ENCODE data around the gene ZNF419.
"Not testable (repeated sequence)": the region's sequence is repeated elsewhere in the genome, so short reads cannot be mapped to it uniquely, and the experiment has no call there.

Gene ZNF419

DNA sequence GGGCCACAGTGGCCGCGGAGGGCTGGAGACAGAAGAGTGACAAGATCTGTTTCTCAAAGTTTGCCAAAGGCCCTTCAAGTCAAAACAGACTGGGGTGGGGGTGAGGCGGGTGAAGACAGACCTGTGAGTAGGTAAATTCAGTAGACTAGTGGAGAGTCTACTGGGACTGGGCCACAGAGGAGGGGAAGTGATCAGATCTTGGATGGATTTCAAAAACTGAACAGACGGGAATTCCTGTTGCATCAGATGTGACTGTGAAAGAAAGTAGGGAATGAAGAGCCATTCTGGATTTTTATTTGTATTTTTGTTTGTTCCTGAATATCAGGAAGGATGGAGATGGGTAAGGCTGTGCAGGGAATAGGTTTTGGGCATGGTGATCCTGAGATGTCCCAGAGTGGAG lies 12.8 kb downstream of the ZNF419 start:
- Mint-ChIP-seq H3K36me3 (ENCODE audit: low read depth) (peaks cover 50% of the 10 kb centered on the region), H3K4me1 (ENCODE audit: low read depth) (peaks cover 16% of the 10 kb centered on the region), H3K4me3 (peak overlapping the region; percentile 84), H3K27ac (peak overlapping the region; percentile 73), H3K9me3 (peaks cover 67% of the 10 kb centered on the region)
- not testable (repeated sequence) for H3K27me3 Mint-ChIP-seq (ENCODE audit: low read depth)

DNA sequence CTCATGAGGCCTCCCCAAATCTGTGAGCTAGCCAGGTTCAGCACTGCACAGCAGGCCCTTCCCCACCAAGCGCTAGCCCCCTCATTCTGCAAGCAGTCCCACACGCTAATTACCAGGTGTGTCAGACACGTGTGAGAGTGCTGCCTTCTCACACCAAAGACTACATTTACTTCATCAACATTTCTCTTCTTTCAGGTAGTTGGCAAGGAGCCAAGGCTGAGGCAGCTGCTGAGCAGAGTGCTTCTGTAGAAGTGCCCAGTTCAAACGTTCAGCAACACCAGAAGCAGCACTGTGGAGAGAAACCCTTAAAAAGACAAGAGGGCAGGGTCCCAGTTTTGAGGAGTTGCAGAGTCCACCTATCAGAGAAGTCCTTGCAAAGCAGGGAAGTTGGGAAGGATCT lies 18.6 kb downstream of the ZNF419 start:
- Mint-ChIP-seq H3K4me1 (ENCODE audit: low read depth) (peaks cover 2% of the 10 kb centered on the region), H3K27ac (no peak overlapping the region), H3K4me3 (no peak overlapping the region), H3K27me3 (ENCODE audit: low read depth) (no peaks in the 10 kb centered on the region), H3K36me3 (ENCODE audit: low read depth) (peaks cover 67% of the 10 kb centered on the region), H3K9me3 (peaks cover 69% of the 10 kb centered on the region)

DNA sequence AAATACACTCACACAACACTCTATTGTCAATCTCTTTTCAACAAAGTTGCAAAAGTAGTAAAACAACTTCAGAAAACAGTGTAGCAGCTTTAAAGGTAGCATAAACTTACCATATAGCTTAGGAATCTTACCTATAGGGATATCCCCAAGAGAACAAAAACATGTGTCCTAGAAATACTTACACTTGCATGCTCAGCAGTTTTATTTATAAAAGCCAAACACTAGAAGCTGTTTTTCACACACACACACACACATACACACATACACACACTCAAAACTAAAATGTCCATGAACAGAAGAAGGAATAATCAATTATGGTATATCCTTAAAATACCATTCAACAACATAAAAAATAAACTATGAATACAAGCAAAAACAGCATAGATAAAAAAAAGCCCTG lies 23.9 kb downstream of the ZNF419 start:
- H3K4me1 Mint-ChIP-seq (ENCODE audit: low read depth) = no peaks in the 10 kb centered on the region
- H3K27ac Mint-ChIP-seq = no peak overlapping the region
- H3K9me3 Mint-ChIP-seq = peaks cover 71% of the 10 kb centered on the region
- H3K27me3 Mint-ChIP-seq (ENCODE audit: low read depth) = no peaks in the 10 kb centered on the region
- H3K4me3 Mint-ChIP-seq = no peak overlapping the region
- peaks cover 47% of the 10 kb centered on the region for H3K36me3 Mint-ChIP-seq (ENCODE audit: low read depth)

DNA sequence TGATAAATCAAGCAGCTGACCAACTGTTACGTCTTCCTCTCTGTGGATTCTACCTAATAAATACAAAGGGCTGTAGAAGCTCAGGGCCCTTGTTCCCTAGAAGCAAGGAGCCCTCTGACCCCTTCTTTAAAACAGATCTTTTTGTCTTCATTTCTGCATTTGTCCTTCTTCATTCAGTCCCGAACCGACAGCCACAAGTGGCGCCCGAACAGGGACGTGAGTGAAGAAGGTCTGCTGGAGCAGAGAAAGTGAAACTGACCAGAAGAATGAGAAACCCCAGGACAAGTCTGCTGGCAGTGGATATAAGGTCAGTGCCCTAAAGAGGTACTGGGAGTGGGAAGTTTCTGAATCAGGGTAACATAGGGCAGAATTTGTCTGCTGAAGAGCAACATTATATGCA lies 25.3 kb downstream of the ZNF419 start:
- Mint-ChIP-seq H3K36me3 (ENCODE audit: low read depth) (peaks cover 40% of the 10 kb centered on the region), H3K9me3 (peaks cover 68% of the 10 kb centered on the region), H3K27ac (no peak overlapping the region), H3K4me1 (ENCODE audit: low read depth) (no peaks in the 10 kb centered on the region), H3K27me3 (ENCODE audit: low read depth) (no peaks in the 10 kb centered on the region), H3K4me3 (no peak overlapping the region)

DNA sequence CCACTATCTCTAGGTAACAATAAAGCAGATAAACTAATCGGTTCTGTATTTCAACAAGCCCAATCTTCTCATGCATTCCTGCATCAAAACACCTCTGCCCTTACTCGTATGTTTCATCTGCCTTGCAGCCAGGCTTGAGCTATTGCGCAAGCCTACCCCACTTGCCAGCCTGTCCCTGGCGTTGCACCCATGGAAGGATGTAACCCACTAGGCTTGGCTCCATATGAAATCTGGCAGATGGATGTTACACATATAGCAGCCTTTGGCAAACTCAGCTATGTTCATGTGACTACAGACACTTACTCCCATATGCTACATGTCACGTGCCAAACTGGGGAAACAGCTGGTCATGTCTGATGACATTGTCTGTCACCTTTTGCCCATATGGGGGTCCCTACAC lies 27.7 kb downstream of the ZNF419 start:
- Mint-ChIP-seq H3K36me3 (ENCODE audit: low read depth) (peaks cover 25% of the 10 kb centered on the region), H3K27ac (no peak overlapping the region), H3K4me3 (no peak overlapping the region), H3K9me3 (peaks cover 59% of the 10 kb centered on the region), H3K4me1 (ENCODE audit: low read depth) (no peaks in the 10 kb centered on the region), H3K27me3 (ENCODE audit: low read depth) (no peaks in the 10 kb centered on the region)

DNA sequence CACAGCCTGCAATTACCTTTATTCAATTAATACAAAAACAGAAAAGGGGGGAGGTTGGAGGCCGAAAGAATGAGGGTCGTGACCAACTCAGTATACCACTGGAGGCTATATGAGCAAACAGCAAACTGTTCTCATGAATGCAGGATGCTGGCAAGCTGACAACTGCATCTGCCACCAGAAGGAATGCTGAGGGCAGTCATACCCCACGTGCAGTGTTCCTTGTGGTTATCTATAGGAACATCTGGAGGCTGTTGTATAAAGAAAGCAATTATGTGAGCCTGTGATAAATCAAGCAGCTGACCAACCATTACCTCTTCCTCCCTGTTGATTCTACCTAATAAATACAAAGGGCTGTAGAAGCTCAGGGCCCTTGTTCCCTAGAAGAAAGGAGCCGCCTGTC lies 30.5 kb downstream of the ZNF419 start:
- not testable (repeated sequence) for H3K27ac Mint-ChIP-seq; H3K4me1 Mint-ChIP-seq (ENCODE audit: low read depth); H3K27me3 Mint-ChIP-seq (ENCODE audit: low read depth); H3K4me3 Mint-ChIP-seq
- Mint-ChIP-seq H3K36me3 (ENCODE audit: low read depth) (peaks cover 19% of the 10 kb centered on the region), H3K9me3 (peaks cover 58% of the 10 kb centered on the region)

DNA sequence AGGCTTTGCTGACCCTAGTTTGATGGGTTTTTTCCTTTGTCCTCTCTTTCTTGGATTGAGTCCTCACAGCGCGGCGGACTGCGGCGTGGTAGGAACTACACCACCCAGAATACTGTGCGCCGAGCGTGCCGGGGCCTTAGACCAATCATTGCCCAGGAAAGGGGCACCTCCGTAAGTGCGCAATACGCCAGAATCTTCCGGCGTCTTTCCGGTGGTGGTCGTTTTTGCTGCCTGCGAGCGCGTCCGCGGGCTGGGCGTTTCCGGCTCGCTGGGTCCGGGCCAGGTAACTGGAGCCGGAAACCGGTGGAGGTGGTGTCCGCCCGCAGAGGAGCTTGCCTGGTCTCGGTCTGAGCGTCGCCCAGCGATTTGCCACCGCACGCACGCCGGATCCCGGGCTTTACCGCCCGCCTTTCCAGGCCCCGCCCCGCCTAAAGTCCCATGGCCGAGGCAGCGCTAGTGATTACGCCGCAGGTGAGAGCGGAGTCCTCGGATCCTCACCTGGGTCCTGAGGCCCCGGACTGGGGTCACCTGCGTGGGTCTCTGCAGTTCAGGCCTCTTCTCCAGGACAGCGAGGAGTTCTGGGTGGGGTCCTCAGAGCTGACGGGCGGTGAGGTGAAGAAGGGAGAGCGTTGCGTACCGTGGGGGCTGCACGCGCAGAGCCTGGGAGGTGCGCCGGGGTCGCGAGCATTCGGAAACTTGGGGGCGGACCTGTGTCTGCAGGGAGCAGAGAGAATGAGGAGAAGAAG lies 39.8 kb downstream of the ZNF419 start, which contains the start of gene ZNF549:
Gene ZNF549, plus strand, starts transcription at position 221 of the 746 bp plus-strand sequence. Its CDS starts 218 bp downstream, at position 439.
- H3K36me3 Mint-ChIP-seq (ENCODE audit: low read depth) = peaks cover 29% of the 10 kb centered on the region
- H3K4me3 Mint-ChIP-seq = peak within 1 kb of the TSS; percentile 94
- peaks cover 71% of the 10 kb centered on the region for H3K9me3 Mint-ChIP-seq
- no peaks in the 10 kb centered on the region for H3K27me3 Mint-ChIP-seq (ENCODE audit: low read depth)
- peak within 1 kb of the TSS; percentile 67 for H3K27ac Mint-ChIP-seq
- peaks cover 17% of the 10 kb centered on the region for H3K4me1 Mint-ChIP-seq (ENCODE audit: low read depth)

DNA sequence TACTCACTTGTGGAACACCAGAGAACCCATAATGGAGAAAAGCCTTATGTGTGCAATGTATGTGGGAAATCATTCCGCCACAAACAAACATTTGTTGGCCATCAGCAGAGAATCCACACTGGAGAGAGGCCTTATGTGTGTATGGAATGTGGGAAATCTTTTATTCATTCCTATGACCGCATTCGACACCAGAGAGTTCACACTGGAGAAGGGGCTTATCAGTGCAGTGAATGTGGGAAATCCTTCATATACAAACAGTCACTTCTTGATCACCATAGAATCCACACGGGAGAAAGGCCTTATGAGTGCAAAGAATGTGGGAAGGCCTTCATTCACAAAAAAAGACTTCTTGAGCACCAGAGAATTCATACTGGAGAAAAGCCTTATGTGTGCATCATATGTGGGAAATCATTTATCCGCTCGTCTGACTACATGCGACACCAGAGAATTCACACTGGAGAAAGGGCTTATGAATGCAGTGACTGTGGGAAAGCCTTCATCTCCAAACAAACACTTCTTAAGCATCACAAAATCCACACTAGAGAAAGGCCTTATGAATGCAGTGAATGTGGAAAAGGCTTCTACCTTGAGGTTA lies 50.5 kb downstream of the ZNF419 start:
- Mint-ChIP-seq H3K4me1 (ENCODE audit: low read depth) (no peaks in the 10 kb centered on the region), H3K4me3 (no peak overlapping the region), H3K9me3 (peaks cover 92% of the 10 kb centered on the region), H3K27me3 (ENCODE audit: low read depth) (no peaks in the 10 kb centered on the region), H3K36me3 (ENCODE audit: low read depth) (peaks cover 85% of the 10 kb centered on the region), H3K27ac (no peak overlapping the region)

Measured in T-helper 1 cell treated with Interleukin-12 subunit alpha and Interleukin-12 subunit beta and Interleukin-4 antibody, amounts not matched to agents 30 μg/mL and 1 μg/mL, for 36 hours (primary cell).